ENCODE data around the gene LMAN2. TPM values are rescaled to one million over a fixed set of nuclear protein-coding genes. Genes with fewer than 3 reads are reported as not detected.

Gene LMAN2, protein sequence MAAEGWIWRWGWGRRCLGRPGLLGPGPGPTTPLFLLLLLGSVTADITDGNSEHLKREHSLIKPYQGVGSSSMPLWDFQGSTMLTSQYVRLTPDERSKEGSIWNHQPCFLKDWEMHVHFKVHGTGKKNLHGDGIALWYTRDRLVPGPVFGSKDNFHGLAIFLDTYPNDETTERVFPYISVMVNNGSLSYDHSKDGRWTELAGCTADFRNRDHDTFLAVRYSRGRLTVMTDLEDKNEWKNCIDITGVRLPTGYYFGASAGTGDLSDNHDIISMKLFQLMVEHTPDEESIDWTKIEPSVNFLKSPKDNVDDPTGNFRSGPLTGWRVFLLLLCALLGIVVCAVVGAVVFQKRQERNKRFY
- total RNA-seq (2022; extraction: Qiagen RNA extraction; ENCODE audit: low read depth) = 183 to 219 TPM (median 196 TPM) in 5 replicates

DNA sequence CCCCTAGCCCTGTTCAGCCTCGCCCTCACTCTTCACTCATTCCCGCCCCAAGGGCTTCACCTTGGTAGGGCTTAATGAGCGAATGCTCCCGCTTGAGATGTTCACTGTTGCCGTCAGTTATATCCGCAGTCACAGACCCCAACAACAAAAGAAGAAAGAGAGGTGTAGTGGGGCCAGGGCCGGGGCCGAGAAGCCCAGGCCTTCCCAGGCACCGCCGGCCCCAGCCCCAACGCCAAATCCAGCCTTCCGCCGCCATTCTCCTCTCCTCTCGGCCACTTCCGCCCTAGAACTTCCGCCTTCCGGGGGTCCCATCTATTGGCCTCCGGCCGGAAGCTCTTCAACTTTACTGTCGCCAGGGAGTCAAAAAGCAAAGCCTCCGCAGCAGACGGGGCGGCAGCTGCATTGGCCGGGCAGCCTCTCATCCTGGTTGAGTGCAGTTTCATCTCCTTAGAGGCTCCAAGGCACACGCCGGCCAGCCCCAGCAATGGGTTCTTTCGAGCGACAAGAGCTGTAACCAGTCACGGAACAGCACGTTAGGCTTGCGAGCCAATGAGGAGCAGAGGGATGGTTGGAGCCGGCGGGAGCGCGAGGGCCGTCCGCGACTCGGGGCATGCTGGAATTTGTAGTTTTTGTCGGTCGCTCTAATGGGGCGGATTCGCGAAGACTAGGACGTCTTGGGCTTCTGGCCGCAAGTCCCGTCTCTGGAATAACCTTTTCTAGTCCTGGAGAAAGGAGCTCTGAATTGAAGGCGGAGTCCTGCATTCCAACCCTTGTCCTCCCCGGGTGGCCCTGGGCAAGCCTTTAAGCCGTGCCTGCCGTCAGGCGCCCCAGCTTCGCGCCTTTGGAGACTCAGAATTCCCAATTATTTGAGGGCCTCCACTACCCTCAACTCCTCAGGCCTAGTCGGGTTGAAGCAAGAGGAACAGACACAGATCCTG is at the start of gene LMAN2:
Gene LMAN2, minus strand, starts transcription at position 277 of the 938 bp plus-strand sequence. Its CDS starts 21 bp downstream, at position 256.

DNA sequence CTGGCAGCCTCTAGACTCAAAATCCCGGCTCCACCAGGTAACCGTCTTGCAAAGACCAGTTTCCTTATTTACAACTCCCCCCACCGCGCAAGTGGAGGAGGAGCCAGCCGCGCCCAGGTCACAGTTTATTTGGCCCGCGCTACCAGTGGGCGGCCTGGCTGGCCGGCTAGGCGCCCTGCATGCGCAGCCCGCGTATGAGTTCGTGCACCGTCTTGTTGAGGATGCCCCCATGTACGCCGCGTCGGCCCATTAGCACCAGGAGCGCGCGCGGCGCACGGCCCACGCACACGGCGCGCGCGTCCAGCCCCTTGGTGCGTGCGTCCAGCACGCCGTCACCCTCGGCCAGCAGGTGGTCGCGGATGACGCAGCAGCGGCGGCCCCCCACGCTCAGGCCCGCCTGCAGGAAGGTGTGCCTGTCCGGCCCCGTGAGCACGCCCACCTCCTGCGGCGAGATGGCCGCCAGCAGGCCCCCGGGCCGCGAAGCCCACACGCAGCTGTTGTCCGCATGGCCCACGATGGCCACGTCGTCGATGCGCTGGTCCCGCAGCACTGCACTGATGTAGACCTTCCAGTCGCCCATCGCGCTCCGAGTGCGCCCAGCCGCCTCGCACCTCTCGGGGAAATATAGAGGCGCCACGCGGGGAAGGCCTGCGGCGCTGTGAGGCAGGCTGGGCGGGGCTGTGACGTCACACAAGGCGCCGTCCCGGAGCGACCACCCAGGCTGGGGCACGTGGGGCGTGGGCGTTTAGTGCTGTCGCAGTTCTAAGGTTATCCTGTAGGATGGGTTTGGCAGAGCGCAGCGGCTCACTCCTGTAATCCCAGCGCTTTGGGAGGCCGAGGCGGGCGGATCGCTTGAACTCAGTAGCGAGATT is 48.8 kb upstream of the LMAN2 start, which contains the start of gene PFN3:
Gene PFN3, minus strand, starts transcription at position 665 of the 872 bp plus-strand sequence. Its CDS starts 85 bp downstream, at position 580.

GRCh38 chr5:177384134-177384533 is 32.7 kb upstream of the LMAN2 start, which contains the start of gene SLC34A1:
TSS of gene SLC34A1 (plus strand) at chr5:177384434. CDS start at chr5:177385742, 1,308 bp downstream.

GRCh38 chr5:177357459-177358351 is 6.2 kb upstream of the LMAN2 start, which contains the start of gene RGS14:
TSS of gene RGS14 (plus strand) at chr5:177357924. CDS start at chr5:177358025, 101 bp downstream.

GRCh38 chr5:177311723-177312648 is 39.5 kb downstream of the LMAN2 start, which contains the start of gene MXD3:
TSS of gene MXD3 (minus strand) at chr5:177311898. CDS start at chr5:177311830, 68 bp downstream.

GRCh38 chr5:177303121-177303924 is 48.1 kb downstream of the LMAN2 start, which contains the start of the genes PRELID1 and RAB24:
TSS of gene PRELID1 (plus strand) at chr5:177303799. CDS start at chr5:177303986, 187 bp downstream.
TSS of gene RAB24 (minus strand) at chr5:177303719. CDS start at chr5:177303288, 431 bp downstream.

Other genes with a start within 250 kb of the LMAN2 start
- gene NSD1, start 217.9 kb downstream of the LMAN2 start, total RNA-seq (2022; extraction: Qiagen RNA extraction; ENCODE audit: low read depth) = 14.7 to 21.8 TPM (median 20.4 TPM) in 5 replicates
- 22.2 to 29.2 TPM (median 27.3 TPM) in 5 replicates for gene RAB24, start 47.9 kb downstream of the LMAN2 start, total RNA-seq (2022; extraction: Qiagen RNA extraction; ENCODE audit: low read depth)
- gene PRELID1, start 47.9 kb downstream of the LMAN2 start, total RNA-seq (2022; extraction: Qiagen RNA extraction; ENCODE audit: low read depth) = 285 to 406 TPM (median 364 TPM) in 5 replicates
- gene MXD3, start 39.8 kb downstream of the LMAN2 start, total RNA-seq (2022; extraction: Qiagen RNA extraction; ENCODE audit: low read depth) = 12.9 to 22.2 TPM (median 17.1 TPM) in 5 replicates
- 6.0 to 6.9 TPM (median 6.2 TPM) in 5 replicates for gene RGS14, start 6.3 kb upstream of the LMAN2 start, total RNA-seq (2022; extraction: Qiagen RNA extraction; ENCODE audit: low read depth)
- not detected in 5 replicates for gene SLC34A1, start 32.8 kb upstream of the LMAN2 start, total RNA-seq (2022; extraction: Qiagen RNA extraction; ENCODE audit: low read depth)
- not detected in 5 replicates for gene PFN3, start 49.0 kb upstream of the LMAN2 start, total RNA-seq (2022; extraction: Qiagen RNA extraction; ENCODE audit: low read depth)
- 11.8 to 26.6 TPM (median 21.3 TPM) in 5 replicates for gene F12, start 57.9 kb upstream of the LMAN2 start, total RNA-seq (2022; extraction: Qiagen RNA extraction; ENCODE audit: low read depth)
- gene GRK6, start 75.0 kb upstream of the LMAN2 start, total RNA-seq (2022; extraction: Qiagen RNA extraction; ENCODE audit: low read depth) = 18.0 to 27.8 TPM (median 26.3 TPM) in 5 replicates
- gene PRR7, start 95.1 kb upstream of the LMAN2 start, total RNA-seq (2022; extraction: Qiagen RNA extraction; ENCODE audit: low read depth) = 17.5 to 43.9 TPM (median 41.0 TPM) in 5 replicates
- 49.8 to 80.7 TPM (median 69.2 TPM) in 5 replicates for gene DBN1, start 122.0 kb upstream of the LMAN2 start, total RNA-seq (2022; extraction: Qiagen RNA extraction; ENCODE audit: low read depth)
- 72.7 to 114 TPM (median 102 TPM) in 5 replicates for gene PDLIM7, start 145.9 kb upstream of the LMAN2 start, total RNA-seq (2022; extraction: Qiagen RNA extraction; ENCODE audit: low read depth)
- gene DOK3, start 158.2 kb upstream of the LMAN2 start, total RNA-seq (2022; extraction: Qiagen RNA extraction; ENCODE audit: low read depth) = 3.0 to 5.6 TPM (median 4.3 TPM) in 5 replicates
- 90.8 to 130 TPM (median 111 TPM) in 5 replicates for gene DDX41, start 165.3 kb upstream of the LMAN2 start, total RNA-seq (2022; extraction: Qiagen RNA extraction; ENCODE audit: low read depth)
- 18.7 to 31.7 TPM (median 26.3 TPM) in 5 replicates for gene FAM193B, start 202.9 kb upstream of the LMAN2 start, total RNA-seq (2022; extraction: Qiagen RNA extraction; ENCODE audit: low read depth)
- 276 to 283 TPM (median 278 TPM) in 5 replicates for gene TMED9, start 240.5 kb upstream of the LMAN2 start, total RNA-seq (2022; extraction: Qiagen RNA extraction; ENCODE audit: low read depth)
- 20.9 to 31.0 TPM (median 24.6 TPM) in 5 replicates for gene B4GALT7, start 248.5 kb upstream of the LMAN2 start, total RNA-seq (2022; extraction: Qiagen RNA extraction; ENCODE audit: low read depth)

All from A549 treated with RU486 at 1 μM for 4 hours (cell line).